WERI-Rb-1 (cell line): ENCODE measurements around the gene BMS1.

ENCODE experiments used
- DNase-seq: peaks from one replicate; pipeline ENCODE4 v3.0.0-alpha.2; 2020
- H3K27ac ChIP-seq: fragments of 250-450 bp; sonication (Bioruptor Pico); 2 replicates; pipeline ENCODE4 v1.5.1; 2020; ENCODE audit warnings: mild to moderate bottlenecking, moderate library complexity
- H3K27me3 ChIP-seq: fragments of 250-450 bp; sonication (Bioruptor Pico); 2 replicates; pipeline ENCODE4 v1.5.1; 2021; ENCODE audit warnings: mild to moderate bottlenecking, low read depth, moderate library complexity; ENCODE audit not compliant: insufficient read depth, severe bottlenecking
- H3K36me3 ChIP-seq: fragments of 250-450 bp; sonication (Bioruptor Pico); 2 replicates; pipeline ENCODE4 v1.5.1; 2020; ENCODE audit warnings: mild to moderate bottlenecking, moderate library complexity
- H3K4me3 ChIP-seq: 2 replicates; pipeline ENCODE4 v1.5.1; 2011; ENCODE audit warnings: low read depth, mild to moderate bottlenecking, control low read depth, low read length
- H3K9me3 ChIP-seq: fragments of 250-450 bp; sonication (Bioruptor Pico); 2 replicates; pipeline ENCODE4 v1.5.1; 2021; ENCODE audit warnings: mild to moderate bottlenecking, moderate library complexity; ENCODE audit not compliant: severe bottlenecking
- TF ChIP-seq, protein P1 (sequence below): IDR thresholded peaks from 2 replicates; pipeline ENCODE4 v1.5.1; 2011; ENCODE audit warnings: low read depth, mild to moderate bottlenecking, control low read depth, inconsistent platforms, low read length

The BMS1 gene

DNA sequence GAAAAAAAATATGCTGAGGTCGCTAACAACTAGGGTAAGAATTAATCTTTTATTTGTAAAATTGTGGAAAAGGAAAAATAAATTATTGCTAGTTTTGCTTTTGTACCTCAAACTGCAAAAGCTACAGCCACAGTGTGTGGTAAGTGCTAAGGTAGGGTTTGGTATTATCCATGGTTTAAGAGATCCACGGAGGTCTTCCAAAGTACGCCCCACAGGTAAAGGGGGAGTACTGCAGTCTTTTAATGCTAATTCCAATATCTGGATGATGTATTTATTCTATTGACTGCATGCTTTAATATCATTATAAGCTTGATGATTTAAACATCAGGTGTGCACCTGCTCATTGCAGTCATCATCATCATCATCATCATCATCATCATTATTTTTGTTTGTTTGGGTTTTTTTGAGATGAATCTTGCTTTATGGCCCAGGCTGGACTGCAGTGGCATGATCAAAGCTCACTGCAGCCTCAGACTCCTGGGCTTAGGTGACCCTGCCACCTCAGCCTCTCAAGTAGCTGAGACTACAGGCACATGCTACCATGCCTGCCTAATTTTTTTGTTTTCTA, 38.4 kb upstream of the BMS1 start:
- DNase-seq: no peak
- TF ChIP-seq, protein P1, sequence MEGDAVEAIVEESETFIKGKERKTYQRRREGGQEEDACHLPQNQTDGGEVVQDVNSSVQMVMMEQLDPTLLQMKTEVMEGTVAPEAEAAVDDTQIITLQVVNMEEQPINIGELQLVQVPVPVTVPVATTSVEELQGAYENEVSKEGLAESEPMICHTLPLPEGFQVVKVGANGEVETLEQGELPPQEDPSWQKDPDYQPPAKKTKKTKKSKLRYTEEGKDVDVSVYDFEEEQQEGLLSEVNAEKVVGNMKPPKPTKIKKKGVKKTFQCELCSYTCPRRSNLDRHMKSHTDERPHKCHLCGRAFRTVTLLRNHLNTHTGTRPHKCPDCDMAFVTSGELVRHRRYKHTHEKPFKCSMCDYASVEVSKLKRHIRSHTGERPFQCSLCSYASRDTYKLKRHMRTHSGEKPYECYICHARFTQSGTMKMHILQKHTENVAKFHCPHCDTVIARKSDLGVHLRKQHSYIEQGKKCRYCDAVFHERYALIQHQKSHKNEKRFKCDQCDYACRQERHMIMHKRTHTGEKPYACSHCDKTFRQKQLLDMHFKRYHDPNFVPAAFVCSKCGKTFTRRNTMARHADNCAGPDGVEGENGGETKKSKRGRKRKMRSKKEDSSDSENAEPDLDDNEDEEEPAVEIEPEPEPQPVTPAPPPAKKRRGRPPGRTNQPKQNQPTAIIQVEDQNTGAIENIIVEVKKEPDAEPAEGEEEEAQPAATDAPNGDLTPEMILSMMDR: no peak
- Histone ChIP-seq H3K27me3 (peaks cover 42% of the 10 kb centered on the region), H3K36me3 (no peaks in the 10 kb centered on the region), H3K4me3 (no peak overlapping the region), H3K9me3 (peaks cover 17% of the 10 kb centered on the region), H3K27ac (no peak overlapping the region)

DNA sequence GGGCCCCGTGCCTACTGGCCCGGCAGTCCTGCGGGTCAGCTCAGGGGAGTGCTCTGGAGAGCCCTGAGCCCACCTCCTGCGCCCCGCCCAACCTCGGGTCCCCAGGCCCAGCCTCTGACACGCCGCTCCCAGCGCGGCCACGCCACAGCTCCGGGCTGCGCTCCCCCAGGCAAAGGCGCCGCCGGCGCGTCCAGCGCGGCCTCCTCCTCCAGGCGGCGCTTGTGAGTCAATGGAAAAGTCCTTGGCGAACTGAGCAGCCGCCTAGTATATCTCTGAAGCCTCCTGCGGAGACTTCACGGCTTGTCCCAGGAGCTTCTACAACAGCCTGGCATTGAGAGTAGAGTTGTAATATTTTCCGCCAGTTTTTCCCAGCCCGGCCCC, 29.5 kb upstream of the BMS1 start:
- peak; percentile 77 for DNase-seq
- H3K27me3 ChIP-seq: peaks cover 84% of the 10 kb centered on the region
- peak overlapping the region; percentile 54 for H3K4me3 ChIP-seq
- TF ChIP-seq, protein P1: peak; percentile 90
- no peaks in the 10 kb centered on the region for H3K9me3 ChIP-seq
- H3K27ac ChIP-seq: no peak overlapping the region
- no peaks in the 10 kb centered on the region for H3K36me3 ChIP-seq

DNA sequence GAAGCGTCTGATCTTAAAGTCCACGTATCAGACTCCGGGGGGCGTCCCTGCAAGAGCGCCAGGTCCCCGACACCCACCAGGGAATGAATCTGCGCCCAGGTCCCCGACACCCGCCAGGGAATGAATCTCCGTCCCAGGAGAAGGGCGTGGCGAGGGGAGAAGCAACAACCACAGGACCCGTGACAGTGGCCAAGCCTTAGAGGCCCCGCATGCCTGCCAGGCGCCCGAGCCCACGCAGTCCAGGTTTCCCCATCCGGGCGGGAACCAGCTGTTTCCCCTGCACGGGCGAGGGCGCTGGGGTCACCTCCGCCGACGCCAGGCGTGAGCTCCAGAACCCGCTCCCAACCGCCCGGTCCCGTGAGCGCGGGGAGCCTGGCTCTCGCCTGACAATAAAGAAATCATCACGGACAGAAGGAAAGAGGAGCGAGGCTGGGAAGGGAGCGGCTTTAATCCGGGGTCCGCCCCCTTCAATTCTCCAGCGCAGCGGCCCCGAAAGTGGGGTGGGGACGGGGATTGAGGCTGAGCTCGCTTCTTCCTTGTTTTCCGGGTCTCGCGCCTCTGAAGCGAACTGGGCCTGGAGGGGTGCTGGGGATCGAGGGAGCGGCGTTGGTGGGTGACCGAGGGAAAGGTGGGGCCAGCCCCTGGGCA, 29.0 kb upstream of the BMS1 start:
- peaks cover 82% of the 10 kb centered on the region for H3K27me3 ChIP-seq
- TF ChIP-seq, protein P1: no peak
- no peak overlapping the region for H3K27ac ChIP-seq
- H3K9me3 ChIP-seq: no peaks in the 10 kb centered on the region
- no peaks in the 10 kb centered on the region for H3K36me3 ChIP-seq
- peak overlapping the region; percentile 54 for H3K4me3 ChIP-seq
- DNase-seq: no peak

DNA sequence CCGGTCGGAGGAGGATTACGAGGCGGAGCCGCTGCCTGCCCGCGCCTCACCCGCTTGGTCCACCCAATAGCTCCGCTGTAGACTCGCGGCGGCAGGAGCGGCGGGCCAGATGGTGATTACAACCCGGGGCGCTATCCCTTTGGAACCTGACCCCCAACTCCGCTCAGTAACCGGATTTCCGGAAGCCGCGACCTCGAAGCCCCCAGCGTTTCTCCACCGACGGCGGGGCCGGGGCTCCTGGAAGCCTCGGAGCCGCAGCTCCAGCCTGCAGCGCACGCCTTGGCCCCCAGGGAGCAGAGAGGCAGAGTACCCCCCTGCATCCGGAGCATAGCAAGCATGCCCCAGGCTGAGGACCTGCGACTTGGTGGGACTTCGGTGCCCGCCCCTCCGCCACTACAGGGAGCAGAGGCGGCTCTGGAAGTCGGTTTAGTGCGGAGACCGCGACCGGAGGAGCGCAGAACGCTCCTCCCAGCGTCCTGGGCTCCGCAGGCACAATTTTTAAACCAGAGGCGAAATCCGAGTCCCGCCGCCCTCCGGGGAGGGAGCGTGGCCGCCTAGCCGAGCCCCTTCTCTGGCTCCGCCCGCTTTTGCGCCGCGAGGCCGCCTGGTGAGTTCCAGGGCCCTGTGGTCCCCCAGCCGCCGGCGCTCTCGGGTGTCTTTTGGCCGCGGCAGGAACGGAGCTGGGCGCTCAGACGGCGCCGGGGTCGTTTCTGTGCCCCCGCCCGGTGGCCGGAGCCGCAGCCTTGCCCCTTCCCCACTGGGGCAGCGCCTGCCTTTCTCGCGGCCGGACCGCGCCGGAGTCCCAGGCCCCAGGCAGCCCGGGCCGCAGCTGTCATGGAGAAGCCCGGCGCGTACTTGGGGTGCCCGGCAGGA, 28.2 kb upstream of the BMS1 start:
- peak; percentile 37 for DNase-seq
- no peaks in the 10 kb centered on the region for H3K36me3 ChIP-seq
- H3K27ac ChIP-seq: no peak overlapping the region
- peaks cover 86% of the 10 kb centered on the region for H3K27me3 ChIP-seq
- no peaks in the 10 kb centered on the region for H3K9me3 ChIP-seq
- H3K4me3 ChIP-seq: peak overlapping the region; percentile 54
- TF ChIP-seq, protein P1: 0 out of 2 replicates have a peak, but pooled peaks have one; percentile 3

DNA sequence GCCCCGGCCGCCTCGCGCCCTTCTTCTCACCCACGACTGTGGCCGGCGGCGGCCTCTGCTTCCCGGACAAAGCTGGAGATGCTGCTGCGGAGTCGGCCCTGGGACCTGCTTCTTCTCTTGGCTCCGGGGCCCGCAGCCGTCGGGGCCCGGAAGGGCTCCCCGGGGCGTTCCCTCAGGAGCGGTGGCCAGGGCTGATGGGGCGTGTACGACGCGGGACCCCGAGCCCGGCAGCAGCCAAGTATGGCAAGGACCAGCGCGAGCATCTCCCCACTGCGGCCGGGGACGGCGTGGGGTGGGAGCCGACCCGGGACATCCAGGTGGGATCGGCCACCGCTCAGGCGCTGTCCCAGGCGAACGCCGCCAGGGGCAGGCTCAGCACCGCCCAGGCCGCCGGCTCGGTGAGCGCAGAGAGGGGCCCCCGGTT, 27.6 kb upstream of the BMS1 start:
- no peak for DNase-seq
- TF ChIP-seq, protein P1: peak; percentile 19; the same call in 1 of the 2 replicates
- no peaks in the 10 kb centered on the region for H3K9me3 ChIP-seq
- no peaks in the 10 kb centered on the region for H3K36me3 ChIP-seq
- H3K4me3 ChIP-seq: peak overlapping the region; percentile 54
- no peak overlapping the region for H3K27ac ChIP-seq
- peaks cover 88% of the 10 kb centered on the region for H3K27me3 ChIP-seq
